ENCODE results near the gene FAM216A. TPM values are rescaled to one million over a fixed set of nuclear protein-coding genes. Genes with fewer than 3 reads are reported as not detected.

Gene FAM216A
- total and polyA plus RNA-seq, 9 of the 15 experiments (the other 6 are each of a cell fraction or from before 2014, with no cell fraction given): 17.2 to 96.9 (median 48.5) TPM

- TF ChIP-seq SREBF2 (CRISPR knock-in tag; IDR thresholded peaks at IDR 0.05) (no peak), DNMT1 (IDR thresholded peaks at IDR 0.05) (no peak), NFRKB (IDR thresholded peaks at IDR 0.05; ENCODE audit: low read depth) (no peak)
Observed at GRCh38 chr12:110424237-110424636, 44.4 kb upstream of the FAM216A start (continued).

GRCh38 chr12:110426406-110426805 lies 42.2 kb upstream of the FAM216A start:
- intact Hi-C loops (cut with micrococcal nuclease) (no loop called here), in situ Hi-C loops (cut with MboI) (loop anchor here (10.0 kb wide), 1 partner anchor 322 kb away; no protein-coding TSS in a partner anchor)
- peak overlapping the region; percentile 74; the same call in 1 of the 2 replicates for H2AFZ ChIP-seq (ENCODE audit: low read depth, low read length)
- H3K27me3 ChIP-seq (ENCODE audit: control insufficient read depth in 2 of 2, insufficient read depth in 2 of 2, low read length in 2 of 2): no peaks in the 10 kb centered on the region
- H3K79me2 ChIP-seq (ENCODE audit: control insufficient read depth, insufficient read depth, low read length): no peaks in the 10 kb centered on the region
- POLR2A ChIA-PET: no interaction called here
- no peak for ATAC-seq
- CTCF ChIA-PET (ENCODE audit: low intra/inter-chr PET ratio): interaction anchor here (0.6 kb wide), 1 partner anchor 428 kb away, joined by 5 read pairs; no protein-coding TSS in a partner anchor
- 0% methylated on average over 3 of the region's 3 CpGs for WGBS (ENCODE audit: insufficient coverage, low coverage, missing lambda C conversion rate)
- no peak for DNase-seq (ENCODE audit: extremely low read depth in 1 of 4, low spot score in 3 of 4)
- no peaks in the 10 kb centered on the region for H3K9me1 ChIP-seq (ENCODE audit: control insufficient read depth, insufficient read depth, low read length)
- H3K27ac ChIP-seq (ENCODE audit: extremely low read depth, low read depth, low read length): no peak overlapping the region
- no peak overlapping the region for H3K4me2 ChIP-seq (ENCODE audit: insufficient read depth, low read length)
- no peak overlapping the region for H3K9ac ChIP-seq (ENCODE audit: insufficient read depth in 1 of 2, low read depth in 2 of 2, low read length in 2 of 2)
- FAIRE-seq: no peak
- no peak overlapping the region for H3K4me3 ChIP-seq
- H3K9me3 ChIP-seq (replicated peaks; ENCODE audit: control insufficient read depth, insufficient read depth, low read depth, low read length): no peaks in the 10 kb centered on the region
- H3K36me3 ChIP-seq (ENCODE audit: control insufficient read depth, insufficient read depth, low read length): no peaks in the 10 kb centered on the region
- no peaks in the 10 kb centered on the region for H4K20me1 ChIP-seq (replicated peaks; ENCODE audit: control insufficient read depth, insufficient read depth, low read length)
- no TSS peak for BruUV-seq (replicated peaks)
- peaks cover 12 to 18% of the 10 kb centered on the region in 2 experiments; a peak in 4 of 5 replicates for H3K4me1 ChIP-seq (replicated peaks in 1 of 2; ENCODE audit: control insufficient read depth in 2 of 2, insufficient read depth in 2 of 2, low read length in 2 of 2)
- TF ChIP-seq ZNF764 (CRISPR knock-in tag; IDR thresholded peaks at IDR 0.05; ENCODE audit: low read depth): no peak
- TF ChIP-seq ARID1B (IDR thresholded peaks at IDR 0.05): peak; percentile 49
- no peak for TF ChIP-seq E2F8 (IDR thresholded peaks at IDR 0.05; ENCODE audit: low read depth, partially characterized antibody)
- no peak for TF ChIP-seq IFI16 (CRISPR knock-in tag; IDR thresholded peaks at IDR 0.05)
- no peak for TF ChIP-seq CBX2 (IDR thresholded peaks at IDR 0.05; ENCODE audit: insufficient read depth, low read length, poor library complexity, severe bottlenecking)
- TF ChIP-seq PURB (CRISPR knock-in tag; IDR thresholded peaks at IDR 0.05; ENCODE audit: low read depth): no peak
- TF ChIP-seq NFYB (IDR thresholded peaks at IDR 0.05; ENCODE audit: extremely low read depth, insufficient read length): no peak
- TF ChIP-seq CREB1 (IDR thresholded peaks at IDR 0.05): no peak
- TF ChIP-seq CREB1 (CRISPR knock-in tag; IDR thresholded peaks at IDR 0.05): no peak
- TF ChIP-seq ATF7 (IDR thresholded peaks at IDR 0.05): no peak
- no peak for TF ChIP-seq CEBPB (tag; IDR thresholded peaks at IDR 0.05)
- no peak for TF ChIP-seq SNIP1 (IDR thresholded peaks at IDR 0.05; ENCODE audit: low read depth)
- TF ChIP-seq ZNF408 (CRISPR knock-in tag; IDR thresholded peaks at IDR 0.05; ENCODE audit: low read depth): no peak
- TF ChIP-seq ZFP91 (CRISPR knock-in tag; IDR thresholded peaks at IDR 0.05): no peak
- TF ChIP-seq NUFIP1 (IDR thresholded peaks at IDR 0.05; ENCODE audit: partially characterized antibody): no peak
- no peak for TF ChIP-seq ZSCAN32 (CRISPR knock-in tag; IDR thresholded peaks at IDR 0.05)

Measured in K562 (cell line).